Midbrain (tissue), 1 donor: ENCODE measurements around the gene CRYZL1.
"Not testable (repeated sequence)": the region's sequence is repeated elsewhere in the genome, so short reads cannot be mapped to it uniquely, and the experiment has no call there.

ENCODE experiments used
- DNase-seq: peaks from one replicate; lab custom pipeline; 2025; lab: John Stamatoyannopoulos, UW

The CRYZL1 gene

DNA sequence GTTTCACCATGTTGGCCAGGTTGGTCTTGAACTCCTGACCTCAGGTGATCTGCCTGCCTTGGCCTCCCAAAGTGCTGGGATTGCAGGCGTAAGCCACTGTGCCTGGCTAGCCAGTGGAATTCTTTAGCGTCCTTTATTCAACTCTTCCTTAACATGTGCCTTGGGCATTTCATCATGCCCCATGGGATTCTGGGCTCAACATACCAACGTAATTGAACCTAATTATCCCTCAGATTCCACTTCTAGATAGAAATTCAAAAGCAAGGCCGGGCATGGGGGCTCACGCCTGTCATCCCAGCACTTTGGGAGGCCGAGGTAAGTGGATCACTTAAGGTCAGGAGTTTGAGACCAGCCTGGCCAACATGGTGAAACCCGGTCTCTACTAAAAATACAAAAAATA lies 15.4 kb downstream of the CRYZL1 start:
- DNase-seq, result not testable (repeated sequence)

DNA sequence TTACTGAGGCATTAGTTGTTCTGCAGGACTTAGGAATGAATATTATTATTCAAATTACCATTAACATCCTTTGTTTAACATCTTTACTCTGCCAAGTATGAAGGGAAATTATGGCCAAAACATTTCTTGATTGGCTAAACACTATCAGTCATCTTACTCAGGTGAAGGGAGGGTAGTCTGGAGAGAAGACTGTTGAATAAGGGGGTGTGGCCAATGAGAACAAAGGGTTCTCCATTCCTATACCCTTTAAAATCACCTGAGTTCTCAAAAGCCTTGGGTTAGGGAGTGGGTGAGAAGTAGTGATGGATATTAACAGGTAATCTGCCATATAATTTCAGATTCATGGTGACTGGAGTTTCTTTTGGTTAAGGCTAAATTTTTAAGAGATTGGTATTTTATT lies 19.3 kb downstream of the CRYZL1 start:
- no peak for DNase-seq

DNA sequence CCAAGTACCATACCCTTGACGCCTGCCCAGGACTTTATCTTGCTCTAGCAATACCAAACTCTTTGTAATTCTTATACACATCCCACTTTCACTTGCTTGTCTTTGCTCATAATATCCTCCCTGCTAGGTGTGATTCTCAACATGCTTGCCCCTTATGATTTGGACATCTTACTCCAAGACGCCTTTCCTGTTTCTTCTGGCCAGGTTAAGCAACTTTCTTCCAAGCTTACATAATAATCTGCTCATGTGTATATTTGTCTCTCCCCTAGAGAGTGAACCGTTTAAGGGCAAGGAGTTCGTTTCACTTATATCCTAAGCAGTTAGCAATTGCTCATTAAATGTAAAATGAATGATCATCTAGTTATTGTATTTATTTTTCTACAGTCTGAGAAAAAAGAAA lies 21.8 kb downstream of the CRYZL1 start:
- DNase-seq, result no peak

- no peak for DNase-seq
These were observed 23.1 kb downstream of the CRYZL1 start for GRCh38 chr21:33618407-33618806.

- not testable (repeated sequence) for DNase-seq
These were observed 24.0 kb downstream of the CRYZL1 start for GRCh38 chr21:33617565-33617964.

- no peak for DNase-seq
These were observed 30.4 kb downstream of the CRYZL1 start for GRCh38 chr21:33611006-33611744.

DNA sequence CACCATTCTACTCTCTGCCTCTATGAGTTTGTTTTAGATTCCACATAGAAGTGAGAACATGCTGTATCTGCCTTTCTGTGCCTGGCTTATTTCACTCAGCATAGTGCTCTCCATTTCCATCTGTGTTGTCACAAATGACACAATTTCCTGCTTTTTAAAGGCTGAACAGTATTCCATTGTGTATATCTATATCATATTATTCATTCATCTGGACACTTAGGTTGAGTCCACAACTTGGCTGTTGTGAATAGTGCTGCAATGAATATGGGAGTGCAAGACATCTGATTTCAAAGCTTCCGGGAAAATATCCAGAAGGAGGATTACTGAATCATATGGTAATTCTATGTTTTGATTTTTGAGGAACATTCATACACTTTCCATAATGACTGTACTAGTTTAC lies 33.0 kb downstream of the CRYZL1 start:
- DNase-seq, result no peak

DNA sequence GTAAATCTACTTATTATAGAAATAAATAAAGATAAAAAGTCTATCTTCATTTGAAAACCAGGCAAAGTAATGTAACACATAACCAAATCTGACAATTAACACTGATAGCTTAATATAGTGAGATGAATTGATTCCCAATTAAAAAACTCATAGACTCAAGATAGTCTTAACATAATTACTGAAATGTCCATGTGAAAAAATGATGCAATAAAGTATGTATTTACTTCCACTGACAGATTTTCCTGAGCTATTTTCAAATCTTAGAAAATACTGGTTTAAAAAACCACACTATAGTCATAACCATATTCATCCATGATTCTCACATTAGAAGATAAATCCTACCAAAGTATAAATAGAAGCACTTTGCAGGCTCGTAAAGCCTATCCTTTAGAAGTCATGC lies 43.5 kb downstream of the CRYZL1 start:
- DNase-seq, result no peak

DNA sequence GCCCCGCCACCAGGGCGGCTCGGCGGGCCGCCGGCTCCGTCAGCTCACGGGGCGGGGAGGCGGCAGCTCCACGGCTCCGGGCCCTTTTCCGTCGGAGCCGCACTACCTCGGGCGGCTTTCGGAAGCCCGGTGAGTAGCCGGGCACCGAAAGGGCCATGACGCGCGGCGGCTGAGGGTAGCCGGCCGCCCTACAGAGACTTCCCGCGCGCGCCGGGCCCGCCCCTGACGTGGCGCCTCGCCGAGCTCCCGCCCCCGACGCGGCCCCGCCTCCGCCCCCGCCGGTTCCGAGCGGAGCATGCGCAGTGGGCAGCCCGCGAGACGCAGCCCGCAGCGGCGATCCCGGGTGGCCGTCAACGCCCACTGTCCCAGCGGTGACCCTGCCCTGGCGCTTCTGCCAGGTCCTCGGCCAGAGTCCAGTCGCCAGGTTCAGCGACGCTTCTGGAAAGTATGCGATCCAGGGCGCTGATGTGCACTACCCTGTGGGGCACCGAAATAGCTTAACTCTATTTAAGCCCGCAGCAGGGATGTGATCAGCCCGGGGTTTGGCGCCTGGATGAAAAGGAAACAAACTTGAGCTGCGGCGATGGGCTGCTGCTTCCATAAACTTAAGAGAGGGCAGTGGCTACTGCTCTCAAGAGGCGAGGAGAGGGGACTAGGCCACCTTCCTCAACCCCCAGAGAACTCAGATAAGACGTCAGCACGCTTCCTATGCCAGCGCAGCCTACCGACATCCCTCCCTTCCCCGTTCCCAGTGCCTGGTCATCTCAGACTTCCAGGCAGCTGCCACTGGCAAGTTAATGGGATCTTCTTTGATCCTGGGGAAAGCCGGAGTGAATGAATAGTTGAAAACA lies 52.8 kb downstream of the CRYZL1 start, which contains the start of gene DONSON:
Gene DONSON (minus strand): TSS at position 200 of the 851 bp plus-strand sequence. CDS start 43 bp downstream, at position 157.
- peak; percentile 82 for DNase-seq

GRCh38 chr21:33587792-33588484 lies 53.6 kb downstream of the CRYZL1 start:
- DNase-seq, result peak; percentile 10

DNA sequence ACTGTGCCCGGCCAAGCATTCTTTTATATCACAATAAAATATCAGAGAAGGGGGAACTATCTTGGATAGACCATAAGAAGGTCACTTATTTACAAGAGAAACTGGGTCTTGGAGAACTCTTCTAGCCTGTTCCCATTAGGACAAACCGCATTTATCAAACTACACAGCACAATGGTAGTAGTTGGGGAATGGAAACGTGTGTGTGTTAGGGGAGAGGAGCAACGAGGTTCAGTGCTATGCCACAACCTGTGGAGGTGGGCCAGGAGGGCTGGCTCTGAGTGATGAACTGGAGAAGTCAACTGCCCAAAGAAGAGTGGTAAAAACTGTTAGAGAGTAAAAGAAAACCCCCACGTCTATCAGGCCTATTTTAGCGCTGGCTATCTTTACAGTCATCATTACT lies 54.6 kb downstream of the CRYZL1 start:
- no peak for DNase-seq

DNA sequence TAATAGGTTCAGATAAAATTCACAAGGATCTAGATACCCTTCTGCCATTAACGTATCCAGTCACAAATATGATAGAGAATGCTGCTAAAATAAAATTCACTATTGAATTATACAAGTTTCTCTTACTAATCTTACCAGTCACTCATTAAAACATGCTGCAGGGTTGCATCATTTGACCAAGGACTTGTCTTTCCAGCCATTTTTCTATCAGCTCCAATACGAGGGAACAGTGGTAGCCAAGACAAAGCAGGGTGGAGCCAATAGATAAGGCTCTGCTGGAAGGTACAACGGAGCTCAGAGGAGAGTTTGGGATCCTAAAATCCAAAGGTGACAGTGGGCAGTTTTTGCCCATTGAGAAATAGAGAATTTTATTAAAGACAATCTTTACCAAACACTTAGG lies 57.1 kb downstream of the CRYZL1 start:
- DNase-seq, result no peak

DNA sequence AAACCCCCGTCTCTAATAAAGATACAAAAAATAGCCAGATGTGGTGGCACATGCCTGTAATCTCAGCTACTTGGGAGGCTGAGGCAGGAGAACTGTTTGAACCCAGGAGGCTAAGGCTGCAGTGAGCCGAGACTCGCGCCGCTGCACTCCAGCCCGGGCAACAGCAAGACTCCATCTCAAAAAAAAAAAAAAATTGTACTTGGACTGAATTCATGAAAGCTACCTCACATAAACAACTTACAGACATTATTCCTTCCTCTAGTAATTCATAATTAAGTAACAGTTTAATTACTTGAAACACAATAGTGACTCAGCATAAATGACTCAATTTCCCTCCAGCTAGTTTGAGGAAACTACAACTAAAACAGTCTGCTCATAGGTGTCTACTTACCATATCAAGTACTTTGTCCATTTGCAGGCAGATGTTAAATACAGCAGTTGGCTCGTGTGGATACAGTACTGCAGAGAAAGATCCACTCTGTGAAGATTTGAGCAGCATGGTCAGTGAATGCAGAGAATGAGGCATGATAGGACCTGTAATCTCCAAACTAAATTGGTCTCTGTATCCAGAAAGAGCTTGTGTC lies 62.5 kb downstream of the CRYZL1 start:
- no peak for DNase-seq

- DNase-seq, result no peak
These were observed 63.3 kb downstream of the CRYZL1 start for GRCh38 chr21:33578214-33578613.

DNA sequence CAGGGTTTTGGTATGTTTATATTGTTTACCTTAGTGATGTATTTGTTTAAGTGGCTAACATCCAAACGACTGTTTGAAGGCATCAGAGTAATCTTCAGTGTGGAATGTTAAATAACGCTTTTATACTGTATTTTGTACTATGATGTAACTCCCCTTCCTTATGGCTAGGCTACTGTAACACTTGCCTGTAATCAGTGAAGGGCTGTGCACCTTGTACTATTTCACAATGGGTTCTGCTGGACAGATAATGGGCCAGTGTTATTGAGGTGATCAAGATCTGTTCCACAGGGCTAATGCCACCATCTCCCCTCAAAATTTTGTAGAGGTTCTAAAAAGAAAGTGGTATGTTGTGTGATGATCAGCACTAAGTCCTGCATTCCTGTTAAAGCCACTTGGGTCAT lies 64.8 kb downstream of the CRYZL1 start:
- DNase-seq, result not testable (repeated sequence)

DNA sequence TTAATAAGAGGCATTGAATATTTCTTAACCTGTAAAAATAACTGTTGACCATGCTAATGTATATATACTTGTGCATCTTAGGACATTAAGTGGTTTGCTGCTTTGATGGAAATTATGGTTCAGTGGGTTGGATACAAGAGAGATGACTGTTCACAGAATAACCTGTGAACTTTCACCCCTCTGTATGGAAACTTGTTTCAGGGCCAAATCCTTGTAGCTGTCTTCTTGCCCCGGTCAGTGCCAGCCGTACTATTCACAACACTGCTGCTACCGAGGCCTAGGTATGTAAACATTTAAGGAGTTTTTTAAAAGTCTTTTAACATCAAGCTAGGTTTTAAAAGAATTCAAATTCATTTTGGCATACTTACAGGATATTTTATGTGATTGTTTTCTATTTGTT lies 69.2 kb downstream of the CRYZL1 start:
- DNase-seq, result no peak

- DNase-seq, result no peak
These were observed 71.5 kb downstream of the CRYZL1 start for GRCh38 chr21:33569991-33570390.

GRCh38 chr21:33568448-33568847 lies 73.1 kb downstream of the CRYZL1 start:
- no peak for DNase-seq

DNA sequence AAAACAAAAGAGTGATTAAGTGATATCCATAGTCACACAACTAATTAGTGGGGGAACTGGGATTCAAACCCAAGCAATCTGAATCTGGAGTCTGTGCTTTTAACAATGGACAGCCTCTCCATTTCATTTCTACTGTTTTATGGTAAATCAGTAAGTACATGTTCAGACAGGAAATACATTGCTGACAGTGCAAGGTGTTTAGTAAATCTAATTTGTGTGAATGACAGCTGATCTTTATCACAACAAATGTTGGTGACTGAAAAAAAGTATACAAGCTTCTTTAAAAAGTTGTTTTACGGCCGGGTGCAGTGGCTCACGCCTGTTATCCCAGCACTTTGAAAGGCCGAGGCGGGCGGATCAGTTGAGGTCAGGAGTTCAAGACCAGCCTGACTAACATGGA lies 73.6 kb downstream of the CRYZL1 start:
- no peak for DNase-seq

DNA sequence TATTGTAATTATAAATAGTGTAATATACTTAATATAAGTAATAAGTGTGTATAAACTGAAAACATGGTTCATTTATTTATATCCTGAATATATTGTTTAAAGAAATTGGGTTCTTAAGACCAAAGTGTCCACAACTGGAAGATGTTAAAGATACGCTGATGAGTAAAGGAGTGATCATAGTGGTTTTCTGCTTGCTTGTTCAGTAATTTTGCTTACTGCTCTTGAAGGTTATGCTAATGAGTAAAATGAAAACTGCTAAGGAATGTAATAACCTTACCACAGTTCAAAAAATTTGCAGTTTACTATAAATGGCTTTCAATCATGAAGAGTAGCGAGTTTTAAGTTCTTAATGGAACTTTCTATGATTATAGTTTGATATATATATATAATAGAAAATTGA lies 75.0 kb downstream of the CRYZL1 start:
- DNase-seq, result no peak

DNA sequence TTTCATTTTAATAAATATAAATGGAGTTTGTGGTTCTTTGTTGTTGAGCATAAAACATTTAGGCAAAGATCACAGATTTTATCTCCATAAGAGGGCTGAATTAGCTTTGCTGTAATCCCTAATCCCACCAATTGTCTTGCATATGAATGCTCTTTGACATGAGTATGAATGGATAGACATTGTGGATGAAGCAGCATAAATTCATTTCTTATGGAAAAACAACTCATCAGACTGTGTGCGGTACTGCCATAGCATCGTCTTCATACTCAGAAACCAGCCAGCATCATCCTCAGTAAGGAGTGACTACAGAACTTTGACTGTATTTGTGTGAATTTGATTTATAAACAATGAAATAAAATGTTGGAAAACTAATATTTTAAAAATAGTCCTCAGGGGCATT lies 79.2 kb downstream of the CRYZL1 start:
- no peak for DNase-seq

DNA sequence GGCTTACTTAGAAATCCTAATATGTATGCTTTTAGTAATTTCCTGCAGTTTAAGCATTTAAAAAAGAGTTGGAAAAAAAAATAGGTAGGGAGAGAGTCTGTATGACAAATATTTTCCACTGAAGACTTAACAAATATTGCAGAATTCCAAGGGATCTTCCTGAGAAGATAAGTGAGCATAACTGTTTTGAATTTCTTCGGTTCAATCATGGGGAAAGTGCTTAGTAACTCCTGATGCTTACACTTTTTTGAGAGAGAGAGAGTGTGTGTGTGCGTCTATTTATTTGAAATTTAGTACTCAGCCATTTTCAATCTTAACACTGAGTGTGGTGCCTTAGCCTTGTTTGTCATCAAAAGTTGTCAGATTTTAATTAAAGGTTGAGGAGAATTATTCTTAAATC lies 80.2 kb downstream of the CRYZL1 start:
- DNase-seq, result no peak
